Sigmoid colon (tissue), 7 donors: Measurements from ENCODE around the gene FHOD3. TPM values are rescaled to one million over a fixed set of nuclear protein-coding genes. Genes with fewer than 3 reads are reported as not detected.
A peak's percentile ranks its signal among the peaks of the same experiment; 100 is the strongest.

Experiments used
- DNase-seq: peaks from one replicate; pipeline ENCODE4 v3.0.0-alpha.2; 2019
- H3K27ac ChIP-seq, 4 donors: fragments of 200-600 bp; sonication (generic); one replicate each; pipeline ENCODE4 v1.5.1; 2016 to 2019; ENCODE audit warnings: mild to moderate bottlenecking in 1 of 4
- H3K27me3 ChIP-seq, 3 donors: fragments of 200-600 bp; sonication (generic); one replicate each; pipeline ENCODE4 v1.5.1; 2019; ENCODE audit warnings: mild to moderate bottlenecking in 1 of 3
- H3K36me3 ChIP-seq, 4 donors: fragments of 200-600 bp; sonication (generic); one replicate each; pipeline ENCODE4 v1.5.1; 2016 to 2019
- H3K4me1 ChIP-seq, 4 donors: fragments of 200-600 bp; sonication (generic); one replicate each; pipeline ENCODE4 v1.5.1; 2017 to 2019
- H3K4me3 ChIP-seq, 4 donors: fragments of 200-600 bp; sonication (generic); one replicate each; pipeline ENCODE4 v1.5.1; 2017 to 2019; ENCODE audit warnings: mild to moderate bottlenecking in 2 of 4, moderate library complexity in 1 of 4
- H3K9me3 ChIP-seq, 4 donors: fragments of 200-600 bp in 3 of 4; sonication (generic) in 3 of 4; one replicate each; pipeline versions ENCODE4 v1.5.1 to v1.6.1; 2013 to 2019
- CTCF ChIP-seq, 4 experiments: fragments of 450-650 bp in 3 of 4; fragments of 200-600 bp in 1 of 4; IDR thresholded peaks; one replicate each; pipeline ENCODE4 v1.5.1; 2016 to 2019; ENCODE audit warnings: antibody characterized with exemption in 4 of 4, mild to moderate bottlenecking in 3 of 4, moderate library complexity in 2 of 4
- EP300 ChIP-seq, 4 donors: sonication (generic); formaldehyde crosslinking; IDR thresholded peaks; one replicate each; pipeline ENCODE4 v1.6.1; 2017; ENCODE audit warnings: antibody characterized with exemption in 4 of 4
- POLR2A ChIP-seq, 2 donors: fragments of 450-650 bp; IDR thresholded peaks; one replicate each; pipeline ENCODE4 v1.6.1; 2016; ENCODE audit warnings: antibody characterized with exemption in 2 of 2, mild to moderate bottlenecking in 2 of 2, moderate library complexity in 2 of 2
- POLR2AphosphoS5 ChIP-seq, 4 donors: sonication (generic); formaldehyde crosslinking; IDR thresholded peaks; one replicate each; pipeline ENCODE4 v1.6.1; 2017; ENCODE audit warnings: antibody characterized with exemption in 4 of 4
- WGBS, 2 donors: extraction: QIAGEN DNeasy Blood & Tissue Kit; methylation state at CpG; one replicate each; pipeline ENCODE4 v1.1.7; 2013; 5-methylcytosine and 5-hydroxymethylcytosine counted together
- intact Hi-C: fragments of 100-400 bp; cut with DNase I; formaldehyde crosslinking; loops from one replicate; pipeline ENCODE4 v1.15.1; 2023
- polyA plus RNA-seq, 3 donors: library from polyadenylated mRNA; stranded (reverse); fragments of 200-250 nt; gene quantifications; one replicate each; pipeline ENCODE4 v1.2.3, GENCODE V29; 2013
- total RNA-seq, 4 donors: library from RNA; depleted of rRNA; stranded (reverse); fragments of >200 nt; gene quantifications; one replicate each; pipeline ENCODE4 v1.1.0, GENCODE V29; 2016
- donor health status: healthy with polysubstance abuse.
- donor health status: Bipolar disorder and iron deficiency.
- donor health status: healthy.

The FHOD3 gene
- total and polyA plus RNA-seq, 7 donors = 1.2 to 24.9 (median 9.5) TPM

DNA sequence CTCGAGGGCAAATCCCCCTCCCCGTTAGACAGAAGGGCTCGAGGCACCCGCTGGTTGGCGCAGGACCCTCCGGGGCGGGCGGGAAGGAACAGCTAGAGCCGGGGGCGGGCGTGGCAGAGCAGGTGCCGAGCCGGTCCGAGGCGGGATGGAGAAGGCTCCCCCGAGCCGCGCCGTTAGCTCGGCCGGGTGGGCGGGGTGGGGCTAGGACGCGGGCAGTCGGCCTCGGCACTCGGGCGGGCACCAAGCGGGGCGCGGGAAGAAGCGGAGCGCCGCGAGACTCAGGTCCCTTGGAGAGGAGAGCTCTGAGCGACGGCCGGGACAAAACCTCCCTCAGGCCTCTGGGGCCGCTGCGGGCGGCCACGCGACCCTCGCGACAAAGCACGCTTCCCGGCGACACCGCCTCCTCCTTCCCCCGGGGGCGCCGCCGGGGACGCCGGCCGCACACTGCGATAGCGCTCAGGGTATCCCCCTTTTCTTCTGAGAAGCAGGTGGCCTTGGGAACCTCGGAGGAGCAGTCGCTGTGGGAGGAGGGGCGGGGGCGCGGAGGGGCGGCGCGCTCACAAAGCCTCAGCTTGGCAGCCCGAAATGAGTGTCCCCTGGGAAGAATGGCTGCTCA is 721 bp downstream of the FHOD3 start:
- 1 to 2% methylated on average over 67 of the region's 67 CpGs for WGBS, 2 donors
- intact Hi-C loops = loop anchor here (10.0 kb wide), 1 partner anchor 113 kb away; the partner anchor contains the start of gene MOCOS
- H3K27me3 ChIP-seq = peaks cover 0 to 4% (median 0%) of the 10 kb centered on the region in 3 donors
- TF ChIP-seq CTCF (IDR thresholded peaks at IDR 0.05) (no peak), EP300 (IDR thresholded peaks at IDR 0.05) (no peak), POLR2AphosphoS5 (IDR thresholded peaks at IDR 0.05) (no peak), POLR2A (IDR thresholded peaks at IDR 0.05) (no peak)
- peak overlapping the region; percentile 46 to 89 (median 74) for H3K4me3 ChIP-seq
- H3K9me3 ChIP-seq = no peaks in the 10 kb centered on the region
- DNase-seq = no peak
- peaks cover 0 to 26% (median 20%) of the 10 kb centered on the region in 4 donors for H3K4me1 ChIP-seq
- no peaks in the 10 kb centered on the region for H3K36me3 ChIP-seq
- peak overlapping the region in 3 of 4 donors; percentile 60 to 81 (median 80) for H3K27ac ChIP-seq

DNA sequence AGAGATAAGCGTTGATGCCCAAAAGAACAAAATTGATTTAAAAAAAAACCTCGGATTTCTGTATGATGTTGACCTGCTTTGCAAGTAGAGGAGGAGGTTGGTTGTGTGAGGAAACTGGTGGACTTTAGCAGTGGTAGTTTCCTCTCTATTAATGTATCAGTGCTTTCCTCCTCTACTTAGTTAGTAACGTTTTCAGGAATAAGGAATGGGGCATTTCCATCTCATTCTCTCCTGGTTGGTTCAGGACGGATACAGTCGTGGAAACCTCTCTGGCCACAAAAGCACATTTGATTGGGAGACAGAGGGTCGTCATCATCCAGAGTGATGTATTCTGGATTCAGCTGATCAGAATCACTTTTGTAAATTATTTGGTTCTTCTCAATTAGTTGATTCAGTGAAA is 1.5 kb downstream of the FHOD3 start:
- Histone ChIP-seq H3K27ac (no peak overlapping the region), H3K4me3 (no peak overlapping the region), H3K27me3 (peaks cover 0 to 4% (median 0%) of the 10 kb centered on the region in 3 donors), H3K4me1 (peaks cover 0 to 26% (median 20%) of the 10 kb centered on the region in 4 donors), H3K9me3 (no peaks in the 10 kb centered on the region), H3K36me3 (no peaks in the 10 kb centered on the region)
- TF ChIP-seq EP300 (IDR thresholded peaks at IDR 0.05) (no peak), POLR2AphosphoS5 (IDR thresholded peaks at IDR 0.05) (no peak), CTCF (IDR thresholded peaks at IDR 0.05) (no peak), POLR2A (IDR thresholded peaks at IDR 0.05) (no peak)
- WGBS, 2 donors = 87 to 92% methylated on average over 6 of the region's 6 CpGs
- DNase-seq = no peak
- intact Hi-C loops = loop anchor here (10.0 kb wide), 1 partner anchor 114 kb away; the partner anchor contains the start of gene MOCOS

GRCh38 chr18:36300211-36300610 is 2.7 kb downstream of the FHOD3 start:
- intact Hi-C loops = no loop called here
- Histone ChIP-seq H3K36me3 (no peaks in the 10 kb centered on the region), H3K9me3 (no peaks in the 10 kb centered on the region), H3K27me3 (peaks cover 0 to 4% (median 0%) of the 10 kb centered on the region in 3 donors), H3K27ac (no peak overlapping the region), H3K4me1 (peaks cover 0 to 26% (median 20%) of the 10 kb centered on the region in 4 donors), H3K4me3 (no peak overlapping the region)
- no peak for DNase-seq
- TF ChIP-seq EP300 (IDR thresholded peaks at IDR 0.05) (no peak), POLR2AphosphoS5 (IDR thresholded peaks at IDR 0.05) (no peak), POLR2A (IDR thresholded peaks at IDR 0.05) (no peak), CTCF (IDR thresholded peaks at IDR 0.05) (no peak)
- 88 to 91% methylated on average over 6 of the region's 6 CpGs for WGBS, 2 donors

DNA sequence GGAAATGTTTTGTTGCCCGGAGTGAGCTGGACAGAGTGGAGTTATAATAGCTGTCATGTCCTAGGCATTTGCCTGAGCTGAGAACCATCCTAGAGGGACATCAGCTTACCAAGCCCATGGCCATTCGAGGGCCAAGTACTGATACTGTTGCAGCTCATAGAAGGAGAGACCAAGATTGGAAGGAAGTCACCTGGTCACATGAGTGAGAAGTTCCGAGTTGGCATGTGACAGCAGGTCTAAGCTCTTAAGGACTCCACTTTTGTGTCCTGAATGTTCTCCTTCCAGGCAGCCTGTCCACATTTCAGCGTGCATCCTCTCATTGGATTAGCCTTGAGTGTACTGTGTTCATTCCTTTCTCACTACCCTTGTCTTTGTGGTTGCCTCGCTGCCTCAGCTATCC is 4.4 kb downstream of the FHOD3 start:
- H3K4me3 ChIP-seq = no peak overlapping the region
- WGBS, 2 donors = 85 to 93% methylated on average over 5 of the region's 5 CpGs
- peaks cover 0 to 16% (median 14%) of the 10 kb centered on the region in 4 donors for H3K4me1 ChIP-seq
- TF ChIP-seq CTCF (IDR thresholded peaks at IDR 0.05) (no peak), EP300 (IDR thresholded peaks at IDR 0.05) (no peak), POLR2AphosphoS5 (IDR thresholded peaks at IDR 0.05) (no peak), POLR2A (IDR thresholded peaks at IDR 0.05) (no peak)
- H3K36me3 ChIP-seq = no peaks in the 10 kb centered on the region
- intact Hi-C loops = no loop called here
- DNase-seq = no peak
- H3K9me3 ChIP-seq = no peaks in the 10 kb centered on the region
- no peak overlapping the region for H3K27ac ChIP-seq
- peaks cover 0 to 4% (median 0%) of the 10 kb centered on the region in 3 donors for H3K27me3 ChIP-seq
